GM18858 (cell line): ENCODE data around the gene GSX1.
"Not testable (repeated sequence)": the region's sequence is repeated elsewhere in the genome, so short reads cannot be mapped to it uniquely, and the experiment has no call there.

Experiments
- ATAC-seq: cut with Tn5 transposase; IDR thresholded peaks from one replicate; pipeline ENCODE4 v1.9.1; 2021; ENCODE audit not compliant: unreplicated experiment

The GSX1 gene

GRCh38 chr13:27792393-27793218 lies at the start of gene GSX1:
GSX1 (plus strand) TSS chr13:27792483; CDS start chr13:27792691, 208 bp downstream.
- no peak for ATAC-seq

- ATAC-seq: no peak
These were observed 47.5 kb upstream of the GSX1 start for GRCh38 chr13:27744801-27745200.

GRCh38 chr13:27745301-27745700 lies 47.0 kb upstream of the GSX1 start:
- ATAC-seq: no peak

GRCh38 chr13:27748143-27748542 lies 44.1 kb upstream of the GSX1 start:
- ATAC-seq: not testable (repeated sequence)

GRCh38 chr13:27751953-27752532 lies 40.2 kb upstream of the GSX1 start:
- ATAC-seq: no peak

- no peak for ATAC-seq
These were observed 26.6 kb upstream of the GSX1 start for GRCh38 chr13:27765650-27766049.

- ATAC-seq: no peak
These were observed 21.5 kb upstream of the GSX1 start for GRCh38 chr13:27770809-27771208.

- ATAC-seq: no peak
These were observed 19.4 kb upstream of the GSX1 start for GRCh38 chr13:27772651-27773425.

- ATAC-seq: no peak
These were observed 18.1 kb upstream of the GSX1 start for GRCh38 chr13:27774169-27774568.

GRCh38 chr13:27774651-27775050 lies 17.6 kb upstream of the GSX1 start:
- no peak for ATAC-seq

- ATAC-seq: no peak
These were observed 16.3 kb upstream of the GSX1 start for GRCh38 chr13:27775943-27776342.

- ATAC-seq: no peak
These were observed 10.1 kb upstream of the GSX1 start for GRCh38 chr13:27782151-27782550.

- ATAC-seq: no peak
These were observed 9.2 kb upstream of the GSX1 start for GRCh38 chr13:27783111-27783510.

GRCh38 chr13:27788271-27788670 lies 4.0 kb upstream of the GSX1 start:
- no peak for ATAC-seq

- no peak for ATAC-seq
These were observed 3.2 kb upstream of the GSX1 start for GRCh38 chr13:27789153-27789494.

GRCh38 chr13:27789495-27790303 lies 2.6 kb upstream of the GSX1 start:
- no peak for ATAC-seq

GRCh38 chr13:27790523-27790922 lies 1.8 kb upstream of the GSX1 start:
- no peak for ATAC-seq

- no peak for ATAC-seq
These were observed 960 bp upstream of the GSX1 start for GRCh38 chr13:27791146-27791900.

GRCh38 chr13:27791901-27792392 lies 336 bp upstream of the GSX1 start:
- no peak for ATAC-seq
